Activated CD4-positive, alpha-beta T cell treated with anti-CD3 and anti-CD28 coated beads for 4 hours (primary cell): Measurements from ENCODE around the gene SCLY.

Experiments
- DNase-seq, 2 donors: peaks; one replicate each; pipeline ENCODE4 v3.0.0-alpha.2; 2020

The SCLY gene

DNA sequence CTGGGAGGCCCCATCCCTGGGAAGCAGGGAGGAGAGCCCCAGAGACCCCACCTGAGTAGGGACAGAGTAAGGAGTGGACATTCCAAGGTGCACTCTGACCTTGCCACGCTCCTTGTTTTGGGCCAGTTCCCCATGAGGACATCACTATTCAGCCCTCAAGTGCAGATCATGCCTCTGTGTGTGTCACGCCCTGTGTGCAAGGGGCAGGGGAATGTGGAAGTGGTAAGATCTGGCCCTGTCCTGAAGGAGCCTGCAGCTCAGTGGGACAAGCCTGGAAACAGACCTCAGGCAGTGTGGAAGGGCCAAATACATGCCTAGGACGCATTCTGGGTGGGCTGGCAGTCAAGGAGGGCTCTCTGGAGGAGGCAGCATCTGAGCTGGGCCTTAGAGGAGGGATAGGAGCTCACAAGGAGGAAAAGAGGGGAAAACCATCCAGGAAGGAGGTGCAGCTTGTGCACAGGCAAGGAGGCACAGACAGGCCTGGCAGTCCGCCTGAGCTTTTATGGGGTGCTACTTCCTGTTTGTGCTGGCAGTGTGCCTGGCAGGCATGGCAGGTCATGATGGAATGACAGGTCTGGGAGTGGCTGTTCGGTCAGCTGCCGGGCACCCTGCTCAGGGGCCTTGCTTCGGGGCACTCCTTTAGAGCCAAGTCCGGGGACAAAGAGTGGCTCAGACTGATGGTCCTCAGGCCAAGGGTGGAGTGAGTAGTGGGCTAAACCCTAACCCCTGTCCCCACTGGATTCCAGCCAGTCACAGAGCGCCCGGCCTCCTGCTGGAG is 80.9 kb downstream of the SCLY start:
- no peak for DNase-seq

- DNase-seq: no peak
These were observed 81.8 kb downstream of the SCLY start for GRCh38 chr2:238142382-238143205.

- DNase-seq: no peak
These were observed 82.6 kb downstream of the SCLY start for GRCh38 chr2:238143239-238143951.

DNA sequence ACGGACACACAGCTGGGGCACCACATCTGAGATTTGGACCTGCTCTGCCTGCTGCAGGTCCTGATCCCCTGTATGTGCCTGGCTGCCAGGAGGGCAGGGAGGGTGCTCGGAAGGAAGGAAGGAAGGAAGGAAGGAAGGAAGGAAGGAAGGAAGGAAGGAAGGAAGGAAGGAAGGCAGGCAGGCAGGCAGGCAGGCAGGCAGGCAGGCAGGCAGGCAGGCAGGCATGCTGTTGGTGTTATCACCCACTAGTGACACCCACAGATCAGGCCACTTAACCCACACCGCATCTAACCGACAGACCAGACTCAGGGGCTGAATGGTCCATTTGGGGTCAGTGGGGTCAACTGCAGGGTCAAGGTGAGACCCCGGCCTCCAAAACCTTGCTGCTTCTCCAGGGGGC is 83.5 kb downstream of the SCLY start:
- DNase-seq: no peak

- DNase-seq: no peak
These were observed 84.2 kb downstream of the SCLY start for GRCh38 chr2:238145046-238145445.

- no peak for DNase-seq
These were observed 85.0 kb downstream of the SCLY start for GRCh38 chr2:238145851-238146250.

GRCh38 chr2:238146884-238147544 is 86.2 kb downstream of the SCLY start:
- DNase-seq: no peak

DNA sequence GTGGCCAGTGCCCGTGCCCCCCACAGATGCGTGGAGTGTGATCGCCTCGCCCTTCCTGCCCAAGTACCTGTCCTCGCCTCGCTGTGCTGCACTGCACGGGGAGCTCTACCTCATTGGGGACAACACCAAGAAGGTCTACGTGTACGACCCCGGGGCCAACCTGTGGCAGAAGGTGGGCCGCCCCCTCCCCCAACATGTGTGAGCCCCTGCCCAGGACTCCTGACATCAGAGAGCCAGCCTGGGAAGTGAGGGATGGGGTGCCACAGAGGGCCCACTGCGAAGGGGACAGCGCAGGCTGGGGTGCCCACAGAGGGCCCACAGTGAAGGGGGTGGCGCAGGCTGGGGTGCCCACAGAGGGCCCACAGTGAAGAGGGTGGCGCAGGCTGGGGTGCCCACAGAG is 88.2 kb downstream of the SCLY start:
- DNase-seq: no peak
